Vagina (tissue), 2 donors: ENCODE data around the gene CD109.

Source experiments
- CTCF ChIP-seq, 3 experiments: fragments of 450-650 bp in 2 of 3; fragments of 200-600 bp in 1 of 3; sonication (generic) in 1 of 3; IDR thresholded peaks; one replicate each; pipeline ENCODE4 v1.5.1; 2017 to 2019; ENCODE audit warnings: antibody characterized with exemption in 3 of 3, mild to moderate bottlenecking in 2 of 3, moderate library complexity in 2 of 3
- POLR2A ChIP-seq, 2 donors: fragments of 450-650 bp; IDR thresholded peaks; one replicate each; pipeline ENCODE4 v1.6.1; 2017; ENCODE audit warnings: antibody characterized with exemption in 2 of 2, mild to moderate bottlenecking in 2 of 2, moderate library complexity in 2 of 2
- POLR2AphosphoS5 ChIP-seq, 2 donors: sonication (generic); formaldehyde crosslinking; IDR thresholded peaks; one replicate each; pipeline ENCODE4 v1.9.0; 2017; ENCODE audit warnings: antibody characterized with exemption in 2 of 2, mild to moderate bottlenecking in 2 of 2, low read depth in 1 of 2; ENCODE audit not compliant: insufficient read depth in 1 of 2

- no peak for TF ChIP-seq CTCF (IDR thresholded peaks at IDR 0.05)
- no peak for TF ChIP-seq POLR2AphosphoS5 (IDR thresholded peaks at IDR 0.05; ENCODE audit: insufficient read depth in 1 of 2, low read depth in 1 of 2)
- no peak for TF ChIP-seq POLR2A (IDR thresholded peaks at IDR 0.05)
Observed at GRCh38 chr6:73791336-73791735, 95.3 kb downstream of the CD109 start.
